Fibroblast of villous mesenchyme (primary cell): ENCODE measurements around the gene CIAO2A. TPM values are rescaled to one million over a fixed set of nuclear protein-coding genes. Genes with fewer than 3 reads are reported as not detected.
"Not testable (repeated sequence)": the region's sequence is repeated elsewhere in the genome, so short reads cannot be mapped to it uniquely, and the experiment has no call there.

Experiments used
- DNase-seq: peaks from one replicate; pipeline ENCODE4 v3.0.0-alpha.2; 2010; ENCODE audit warnings: low read depth
- H3K4me3 ChIP-seq: 2 replicates; pipeline ENCODE4 v1.5.1; 2011; ENCODE audit warnings: low read depth, mild to moderate bottlenecking, low read length
- total RNA-seq: library from RNA; depleted of rRNA; stranded (reverse); fragments of >200 nt; gene quantifications from 2 replicates; pipeline ENCODE4 v1.2.3, GENCODE V29; 2012
- TF ChIP-seq, protein P1 (sequence below): IDR thresholded peaks from 2 replicates; pipeline ENCODE4 v1.5.1; 2012; ENCODE audit warnings: low read depth, mild to moderate bottlenecking, low read length; ENCODE audit not compliant: insufficient read depth

CIAO2A gene
- total RNA-seq, 1 donor = 62.6 TPM

DNA sequence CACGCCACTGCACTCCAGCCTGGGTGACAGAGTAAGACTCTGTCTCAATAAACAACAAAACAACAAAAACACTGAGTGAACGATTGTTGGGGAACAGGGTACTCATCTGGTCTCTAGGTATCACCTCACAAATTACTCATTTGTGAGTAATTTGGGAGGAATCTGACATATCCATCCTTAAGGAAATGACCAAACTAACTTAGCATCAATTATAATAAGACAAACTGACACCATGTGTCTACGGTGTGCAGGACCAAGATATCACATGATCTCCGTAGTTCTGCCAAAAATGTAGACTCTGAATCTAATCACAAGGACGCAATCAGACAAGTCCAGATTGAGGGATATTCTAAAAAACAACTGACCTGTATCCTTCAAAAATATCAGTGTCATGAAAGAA, 35.4 kb downstream of the CIAO2A start:
- H3K4me3 ChIP-seq = no peak overlapping the region
- TF ChIP-seq, protein P1, sequence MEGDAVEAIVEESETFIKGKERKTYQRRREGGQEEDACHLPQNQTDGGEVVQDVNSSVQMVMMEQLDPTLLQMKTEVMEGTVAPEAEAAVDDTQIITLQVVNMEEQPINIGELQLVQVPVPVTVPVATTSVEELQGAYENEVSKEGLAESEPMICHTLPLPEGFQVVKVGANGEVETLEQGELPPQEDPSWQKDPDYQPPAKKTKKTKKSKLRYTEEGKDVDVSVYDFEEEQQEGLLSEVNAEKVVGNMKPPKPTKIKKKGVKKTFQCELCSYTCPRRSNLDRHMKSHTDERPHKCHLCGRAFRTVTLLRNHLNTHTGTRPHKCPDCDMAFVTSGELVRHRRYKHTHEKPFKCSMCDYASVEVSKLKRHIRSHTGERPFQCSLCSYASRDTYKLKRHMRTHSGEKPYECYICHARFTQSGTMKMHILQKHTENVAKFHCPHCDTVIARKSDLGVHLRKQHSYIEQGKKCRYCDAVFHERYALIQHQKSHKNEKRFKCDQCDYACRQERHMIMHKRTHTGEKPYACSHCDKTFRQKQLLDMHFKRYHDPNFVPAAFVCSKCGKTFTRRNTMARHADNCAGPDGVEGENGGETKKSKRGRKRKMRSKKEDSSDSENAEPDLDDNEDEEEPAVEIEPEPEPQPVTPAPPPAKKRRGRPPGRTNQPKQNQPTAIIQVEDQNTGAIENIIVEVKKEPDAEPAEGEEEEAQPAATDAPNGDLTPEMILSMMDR = no peak
- DNase-seq = no peak

DNA sequence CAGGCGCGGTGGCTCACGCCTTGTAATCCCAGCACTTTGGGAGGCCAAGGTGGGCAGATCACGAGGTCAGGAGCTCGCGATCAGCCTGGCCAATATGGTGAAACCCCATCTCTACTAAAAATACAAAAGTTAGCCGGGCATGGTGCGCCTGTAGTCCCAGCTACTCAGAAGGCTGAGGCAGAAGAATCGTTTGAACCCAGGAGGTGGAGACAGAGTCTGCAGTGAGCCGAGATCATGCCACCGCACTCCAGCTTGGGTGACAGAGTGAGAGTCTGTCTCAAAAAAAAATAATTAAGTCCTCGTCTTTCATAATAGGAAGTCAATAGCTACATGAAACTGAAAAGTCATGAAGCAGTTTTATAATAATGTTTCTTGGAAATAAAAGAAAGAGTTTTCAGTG, 40.0 kb downstream of the CIAO2A start:
- not testable (repeated sequence) for H3K4me3 ChIP-seq, DNase-seq

DNA sequence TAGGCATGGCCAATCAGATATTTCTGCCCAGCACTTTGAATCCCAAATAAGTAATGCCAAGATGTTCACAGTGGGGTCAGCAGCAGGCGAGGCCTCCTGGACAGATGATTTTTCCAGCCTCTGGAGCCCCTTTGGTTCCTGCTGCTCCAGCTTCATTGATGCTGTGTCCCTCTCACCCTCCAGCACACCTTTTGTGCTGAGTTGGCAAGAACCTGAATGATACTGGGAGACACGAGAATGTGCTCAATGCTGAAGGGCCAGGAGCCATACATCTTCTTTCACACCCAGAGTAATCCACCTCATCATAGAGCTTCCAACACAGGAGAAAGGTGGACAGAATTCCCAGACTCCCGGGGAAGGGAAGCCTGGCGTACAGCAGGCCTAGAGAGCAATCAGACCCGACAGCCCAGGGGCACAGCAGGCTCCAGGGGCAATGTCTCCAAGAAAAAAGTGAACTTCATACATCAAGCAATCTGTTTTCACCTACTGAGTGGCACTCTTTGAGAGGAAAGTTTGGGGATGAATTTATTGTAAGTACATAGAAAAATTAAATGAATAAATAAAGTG, 40.6 kb downstream of the CIAO2A start:
- no peak overlapping the region for H3K4me3 ChIP-seq
- TF ChIP-seq, protein P1 = no peak
- no peak for DNase-seq

DNA sequence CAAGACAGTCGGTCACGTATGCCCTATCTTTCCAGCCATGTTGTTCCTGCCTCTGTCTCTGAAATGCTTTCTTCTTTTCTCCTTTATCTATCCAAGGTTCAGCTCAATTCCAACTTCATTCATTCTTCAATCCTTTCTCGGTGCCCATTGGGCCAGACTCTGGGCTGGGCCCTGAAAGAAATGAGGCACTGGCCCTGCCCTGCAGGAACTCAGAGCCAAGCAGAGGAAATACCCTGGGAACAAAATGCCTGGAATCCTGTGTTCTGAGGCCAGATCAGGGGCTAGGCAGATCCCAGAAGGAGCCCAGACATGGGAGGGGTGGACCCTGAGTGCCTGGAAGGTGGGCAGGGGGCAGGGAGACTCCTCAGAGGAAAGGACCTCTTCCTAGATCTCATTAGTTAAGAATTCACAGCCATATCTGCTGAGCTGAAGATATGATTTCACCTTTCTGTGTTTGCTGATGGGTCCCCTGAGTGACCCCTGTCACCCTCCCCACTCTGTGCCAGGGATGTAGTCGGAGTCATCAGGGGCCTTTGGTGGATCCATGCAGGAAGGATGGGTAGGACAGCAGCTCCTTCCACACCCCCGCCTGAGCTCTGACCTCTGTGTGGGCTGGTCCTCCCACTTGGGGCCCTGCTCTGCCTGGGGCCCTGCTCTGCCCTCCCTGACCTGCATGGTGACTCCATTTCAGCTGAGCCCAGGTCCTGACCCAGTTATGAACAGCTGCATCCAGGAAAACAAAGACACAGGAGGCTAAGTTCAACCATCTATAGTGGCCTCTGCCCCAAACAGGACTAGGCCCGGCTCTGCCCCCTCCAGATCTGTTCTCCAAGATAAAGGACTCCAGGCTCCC, 42.0 kb downstream of the CIAO2A start:
- no peak overlapping the region for H3K4me3 ChIP-seq
- no peak for DNase-seq
- TF ChIP-seq, protein P1 = no peak

DNA sequence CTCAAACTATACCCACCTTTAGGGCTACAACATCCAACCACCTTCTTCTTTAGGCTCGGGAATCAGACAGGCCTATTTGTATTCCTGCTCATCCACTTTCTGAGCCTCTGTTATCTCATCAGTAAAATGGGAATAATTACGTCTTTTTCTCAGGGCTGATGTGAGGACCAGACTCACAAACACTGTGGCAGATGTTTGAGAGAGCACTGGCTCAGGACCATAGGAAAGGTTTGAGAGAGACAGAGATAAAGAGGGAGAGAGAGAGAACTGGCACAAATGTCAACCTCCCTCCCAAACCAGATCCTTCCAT, 42.6 kb downstream of the CIAO2A start:
- DNase-seq = no peak
- H3K4me3 ChIP-seq = no peak overlapping the region
- TF ChIP-seq, protein P1 = no peak

DNA sequence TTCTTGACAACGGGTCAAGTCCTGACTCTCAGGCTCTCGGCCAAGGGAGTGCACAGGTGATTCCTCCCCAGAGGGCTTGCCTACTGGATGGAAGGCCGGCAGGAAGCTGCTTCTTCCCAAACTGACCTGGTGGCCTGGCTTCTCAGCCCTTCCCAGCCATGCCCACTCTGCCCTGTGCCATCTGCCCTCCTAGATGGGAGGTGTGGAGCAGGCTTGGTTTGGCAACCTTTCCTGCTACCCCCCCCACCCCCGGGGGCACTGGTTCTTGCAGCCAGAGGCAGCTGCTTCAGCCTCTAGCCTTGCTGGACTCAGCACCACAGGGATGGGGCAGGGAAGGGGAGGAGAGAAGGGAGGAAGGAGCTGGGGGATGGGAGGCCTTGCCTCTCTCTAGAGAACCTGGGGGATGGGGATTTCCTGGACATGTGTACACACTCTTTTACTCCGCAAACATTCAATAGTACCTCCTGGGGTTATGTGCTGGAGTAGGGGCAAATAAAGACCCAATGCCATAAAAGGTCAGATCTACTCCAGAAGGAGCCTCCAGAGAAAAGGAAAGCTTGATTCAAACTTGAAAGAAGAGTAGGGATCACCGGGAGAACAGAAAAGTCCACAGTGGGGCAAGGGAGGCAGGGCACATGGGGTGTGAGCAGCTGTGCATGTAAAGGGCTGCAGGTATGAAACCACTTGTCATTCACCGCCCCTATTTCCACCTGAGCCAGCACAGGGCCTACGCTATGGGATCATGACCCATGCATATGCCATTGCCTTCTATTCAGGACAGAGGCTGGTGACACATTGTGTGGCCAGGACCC, 43.2 kb downstream of the CIAO2A start:
- TF ChIP-seq, protein P1 = no peak
- DNase-seq = no peak
- no peak overlapping the region for H3K4me3 ChIP-seq

DNA sequence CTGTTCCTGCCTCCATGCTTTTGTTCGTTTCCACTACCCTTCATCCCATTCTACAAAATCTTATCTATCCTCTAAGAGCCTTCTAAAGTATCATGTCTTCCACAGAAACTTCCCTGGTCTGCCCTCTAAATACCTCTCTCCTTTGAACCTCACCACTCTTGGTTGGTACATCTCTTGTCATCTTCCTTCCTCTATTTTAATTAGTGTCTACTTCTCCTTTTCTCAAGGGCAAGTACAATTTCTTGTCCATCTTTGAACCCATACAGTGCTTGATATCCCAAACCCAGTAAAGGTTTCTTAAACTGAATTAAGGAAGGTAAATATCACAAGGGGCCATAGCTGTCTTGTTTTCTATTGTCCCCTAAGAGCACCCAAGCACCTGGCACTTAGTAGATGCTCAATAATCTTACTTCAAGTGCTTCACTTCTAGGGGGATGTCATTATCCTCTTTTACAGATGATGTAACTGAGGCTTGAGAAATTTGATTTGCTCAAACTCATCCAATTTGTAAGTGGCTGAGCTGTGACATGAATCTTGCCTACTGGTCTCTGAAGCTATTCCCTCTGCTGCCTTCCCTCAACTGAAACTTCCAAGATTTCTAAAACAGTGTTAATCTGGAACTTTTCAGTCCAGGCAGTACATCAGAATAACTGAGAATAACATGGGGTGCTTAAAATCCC, 44.7 kb downstream of the CIAO2A start:
- no peak overlapping the region for H3K4me3 ChIP-seq
- TF ChIP-seq, protein P1 = no peak
- no peak for DNase-seq
